Measurements from ENCODE around the gene UNC50.

The UNC50 gene, protein sequence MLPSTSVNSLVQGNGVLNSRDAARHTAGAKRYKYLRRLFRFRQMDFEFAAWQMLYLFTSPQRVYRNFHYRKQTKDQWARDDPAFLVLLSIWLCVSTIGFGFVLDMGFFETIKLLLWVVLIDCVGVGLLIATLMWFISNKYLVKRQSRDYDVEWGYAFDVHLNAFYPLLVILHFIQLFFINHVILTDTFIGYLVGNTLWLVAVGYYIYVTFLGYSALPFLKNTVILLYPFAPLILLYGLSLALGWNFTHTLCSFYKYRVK

DNA sequence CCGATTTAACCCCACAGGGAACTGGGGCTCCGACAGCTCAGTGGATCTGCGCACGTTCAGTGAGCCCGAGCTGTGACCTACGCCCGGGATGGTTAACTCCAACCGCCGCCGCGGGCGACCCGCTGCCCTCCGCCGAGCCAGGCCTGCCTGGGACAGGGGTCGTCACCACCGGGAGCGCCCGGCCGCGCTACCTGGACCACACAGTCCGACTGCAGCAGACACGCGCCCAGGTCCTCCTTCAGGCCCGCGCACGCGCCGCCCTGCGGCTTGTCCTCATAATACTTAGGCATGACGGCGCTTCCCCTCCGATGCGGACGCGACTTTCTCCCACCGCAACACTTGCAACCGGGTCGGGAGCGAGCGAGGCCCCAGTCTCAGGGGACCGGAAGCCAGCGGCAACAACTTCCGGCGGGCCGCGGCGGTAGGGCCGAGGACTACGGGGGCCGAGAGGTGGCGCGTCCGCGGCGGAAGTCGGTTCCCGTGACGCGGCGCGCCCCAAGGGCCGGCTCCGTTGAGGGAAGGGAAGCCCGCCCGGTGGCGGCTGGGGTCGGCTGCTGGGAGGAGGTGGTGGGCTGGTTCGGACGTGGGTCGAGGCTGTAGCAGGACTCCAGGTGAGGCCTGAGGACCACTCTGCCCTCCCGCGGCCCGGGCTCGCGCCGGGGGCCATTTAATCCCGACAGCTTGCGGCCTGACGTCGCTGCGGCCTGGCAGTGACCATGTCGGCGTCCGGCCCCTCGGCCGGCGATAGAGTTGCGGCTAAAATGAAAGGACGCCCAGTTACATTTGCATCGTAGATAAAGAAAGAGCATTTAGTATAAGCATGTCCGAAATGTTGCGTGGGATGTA, at the start of gene UNC50, which contains the start of gene COA5:
UNC50 (plus strand) TSS at position 474 of the 846 bp plus-strand sequence. CDS start 1,171 bp downstream, outside the sequence.
COA5 (minus strand) TSS at position 397 of the 846 bp plus-strand sequence; CDS start at position 290, 107 bp downstream.
- peak within 1 kb of the TSS; percentile 89 for H3K4me3 ChIP-seq (ENCODE audit: low read depth, low read length)
- TF ChIP-seq, protein P1, sequence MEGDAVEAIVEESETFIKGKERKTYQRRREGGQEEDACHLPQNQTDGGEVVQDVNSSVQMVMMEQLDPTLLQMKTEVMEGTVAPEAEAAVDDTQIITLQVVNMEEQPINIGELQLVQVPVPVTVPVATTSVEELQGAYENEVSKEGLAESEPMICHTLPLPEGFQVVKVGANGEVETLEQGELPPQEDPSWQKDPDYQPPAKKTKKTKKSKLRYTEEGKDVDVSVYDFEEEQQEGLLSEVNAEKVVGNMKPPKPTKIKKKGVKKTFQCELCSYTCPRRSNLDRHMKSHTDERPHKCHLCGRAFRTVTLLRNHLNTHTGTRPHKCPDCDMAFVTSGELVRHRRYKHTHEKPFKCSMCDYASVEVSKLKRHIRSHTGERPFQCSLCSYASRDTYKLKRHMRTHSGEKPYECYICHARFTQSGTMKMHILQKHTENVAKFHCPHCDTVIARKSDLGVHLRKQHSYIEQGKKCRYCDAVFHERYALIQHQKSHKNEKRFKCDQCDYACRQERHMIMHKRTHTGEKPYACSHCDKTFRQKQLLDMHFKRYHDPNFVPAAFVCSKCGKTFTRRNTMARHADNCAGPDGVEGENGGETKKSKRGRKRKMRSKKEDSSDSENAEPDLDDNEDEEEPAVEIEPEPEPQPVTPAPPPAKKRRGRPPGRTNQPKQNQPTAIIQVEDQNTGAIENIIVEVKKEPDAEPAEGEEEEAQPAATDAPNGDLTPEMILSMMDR (IDR thresholded peaks at IDR 0.05; ENCODE audit: low read depth, low read length), result peak; percentile 1

DNA sequence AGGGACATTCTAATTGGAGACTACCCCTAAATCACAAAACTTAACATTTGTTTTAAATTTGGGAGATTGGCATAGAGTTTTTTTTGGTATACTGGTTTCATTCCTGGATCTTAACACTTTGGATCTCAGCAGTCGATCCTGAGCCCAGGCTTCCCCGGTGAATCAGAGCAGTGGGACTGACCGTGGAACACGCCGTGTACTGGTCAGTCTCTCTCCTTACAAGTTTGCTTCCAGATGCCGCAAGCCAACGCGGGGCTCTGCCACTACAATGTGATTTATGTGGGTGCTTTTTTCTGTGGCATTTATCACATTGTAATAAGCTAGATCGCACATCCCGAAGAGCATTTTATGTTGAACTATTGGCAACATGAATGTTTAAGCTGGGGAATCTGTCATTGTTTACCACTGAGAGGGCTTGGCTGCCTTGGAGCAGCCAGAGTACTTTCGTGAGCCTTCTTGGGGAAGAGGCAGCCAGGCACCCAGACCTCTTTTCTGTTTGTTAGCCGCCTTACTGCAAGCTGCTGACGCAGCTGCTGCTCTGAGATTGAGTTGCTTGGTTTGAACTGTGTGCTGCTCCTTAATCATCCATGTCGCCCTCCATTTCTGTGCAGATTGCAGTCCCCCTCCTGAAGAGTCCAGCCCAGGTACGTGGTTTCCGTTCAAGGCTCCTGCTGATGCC, 49.4 kb upstream of the UNC50 start:
- DNase-seq (ENCODE audit: low read depth, low spot score), result peak; percentile 5
- in situ Hi-C loops (cut with HindIII; ENCODE audit: low sequenced_read_pairs), result no loop called here
- TF ChIP-seq, protein P1 (IDR thresholded peaks at IDR 0.05; ENCODE audit: low read depth, low read length), result no peak
- H3K4me3 ChIP-seq (ENCODE audit: low read depth, low read length), result no peak overlapping the region

More for the DNA sequence above, at the start of gene UNC50, which contains the start of gene COA5:
- in situ Hi-C loops (cut with HindIII; ENCODE audit: low sequenced_read_pairs), result no loop called here
- peak; percentile 92 for DNase-seq (ENCODE audit: low read depth, low spot score)

DNA sequence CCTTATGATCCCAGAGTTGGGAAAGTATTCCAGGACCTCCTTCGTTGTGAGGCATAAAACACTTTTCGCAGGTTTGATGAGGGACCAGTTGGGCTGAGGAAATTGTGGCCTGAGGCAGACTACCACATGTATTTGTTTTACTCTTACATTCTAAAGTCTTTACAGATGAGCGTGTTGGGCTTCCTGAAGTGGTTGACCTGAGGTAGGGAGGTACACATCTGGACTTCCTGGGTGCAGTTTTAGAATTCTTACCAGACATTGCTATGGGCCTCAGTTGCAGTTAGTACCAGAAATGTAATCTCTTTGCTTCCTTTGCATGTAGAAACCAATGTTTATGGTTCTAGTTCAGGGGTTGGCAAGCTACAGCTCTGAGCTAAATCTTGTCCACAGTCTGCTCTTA, 48.8 kb upstream of the UNC50 start:
- DNase-seq (ENCODE audit: low read depth, low spot score), result no peak
- TF ChIP-seq, protein P1 (IDR thresholded peaks at IDR 0.05; ENCODE audit: low read depth, low read length), result no peak
- in situ Hi-C loops (cut with HindIII; ENCODE audit: low sequenced_read_pairs), result no loop called here
- no peak overlapping the region for H3K4me3 ChIP-seq (ENCODE audit: low read depth, low read length)

DNA sequence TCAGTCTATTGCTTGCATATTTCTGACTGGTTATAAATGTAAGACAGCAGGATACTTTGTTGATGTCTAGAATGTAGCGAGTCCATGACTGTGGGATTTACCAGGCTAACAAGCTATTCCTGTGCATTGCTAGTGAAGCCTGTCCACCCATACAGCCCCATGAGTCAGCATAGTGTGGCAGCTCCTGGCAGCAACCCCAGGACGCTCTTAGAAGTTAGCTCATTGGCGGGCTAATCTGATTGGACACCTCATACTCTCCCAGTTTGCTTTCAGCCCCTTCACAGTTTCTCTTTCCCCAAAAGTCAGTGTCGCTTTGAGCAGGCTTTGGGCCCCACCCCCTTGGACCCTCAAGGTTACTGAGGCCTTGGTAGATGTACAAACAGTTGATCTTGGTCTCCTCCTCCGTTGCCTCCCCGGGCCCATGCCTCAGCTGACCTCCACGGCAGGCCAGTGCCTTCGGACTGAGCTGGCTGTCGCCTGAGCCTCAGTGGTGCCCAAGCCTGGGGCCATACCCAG, 48.1 kb upstream of the UNC50 start:
- DNase-seq (ENCODE audit: low read depth, low spot score), result peak; percentile 93

DNA sequence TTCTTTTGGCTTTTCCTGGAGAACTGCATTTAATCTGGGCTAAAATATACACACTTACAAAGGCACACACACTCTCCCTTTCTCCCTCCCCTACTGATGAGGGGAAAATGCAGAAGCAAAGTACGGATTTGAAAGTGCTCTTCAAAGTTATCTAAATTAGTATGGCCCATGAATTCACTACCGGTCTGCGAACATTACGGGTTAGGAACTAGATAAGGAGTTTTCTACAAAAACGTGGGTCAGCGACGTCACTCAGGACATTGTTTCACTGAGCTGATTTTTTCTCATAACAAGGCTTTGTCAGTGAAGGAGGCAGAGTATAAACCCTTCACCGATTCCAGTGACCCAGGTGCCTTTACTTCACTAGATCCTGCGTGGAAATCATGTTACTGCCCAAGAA, 47.4 kb upstream of the UNC50 start:
- TF ChIP-seq, protein P1 (IDR thresholded peaks at IDR 0.05; ENCODE audit: low read depth, low read length), result no peak
- no peak for DNase-seq (ENCODE audit: low read depth, low spot score)
- in situ Hi-C loops (cut with HindIII; ENCODE audit: low sequenced_read_pairs), result no loop called here
- H3K4me3 ChIP-seq (ENCODE audit: low read depth, low read length), result no peak overlapping the region

More for the DNA sequence above, 48.1 kb upstream of the UNC50 start:
- TF ChIP-seq, protein P1 (IDR thresholded peaks at IDR 0.05; ENCODE audit: low read depth, low read length), result no peak
- in situ Hi-C loops (cut with HindIII; ENCODE audit: low sequenced_read_pairs), result no loop called here
- H3K4me3 ChIP-seq (ENCODE audit: low read depth, low read length), result no peak overlapping the region

Measured in astrocyte of the spinal cord (primary cell).